WTC11 (cell line): ENCODE data around the gene TLE3. TPM values are rescaled to one million over a fixed set of nuclear protein-coding genes. Genes with fewer than 3 reads are reported as not detected.

Experiments used
- ATAC-seq: fragments of 200-7000 bp; cut with Tn5 transposase; 2 replicates; pipeline ENCODE4 v1.10.0; 2021; ENCODE audit warnings: mild to moderate bottlenecking, moderate library complexity
- CTCF ChIA-PET: fragments of 300-600 bp; sonication (Branson Sonifier 250); formaldehyde crosslinking; loops from one replicate; lab custom pipeline; 2021; ENCODE audit warnings: antibody characterized with exemption; lab: Charles Lee
- POLR2A ChIA-PET: fragments of 350-600 bp; sonication (Branson Sonifier 250); formaldehyde crosslinking; loops from one replicate; lab custom pipeline; 2021; ENCODE audit warnings: antibody characterized with exemption; lab: Charles Lee
- DNase-seq: peaks from one replicate; pipeline ENCODE4 v3.0.0; 2021; ENCODE audit warnings: low spot score
- H3K27ac Mint-ChIP-seq: 2 replicates; pipeline ENCODE4 v1.8.0; 2021; ENCODE audit warnings: mixed read lengths
- H3K27me3 Mint-ChIP-seq: 2 replicates; pipeline ENCODE4 v1.8.0; 2021; ENCODE audit warnings: low read depth, mild to moderate bottlenecking, moderate library complexity, mixed read lengths
- H3K36me3 Mint-ChIP-seq: 2 replicates; pipeline ENCODE4 v1.8.0; 2021; ENCODE audit warnings: mixed read lengths
- H3K4me1 Mint-ChIP-seq: 2 replicates; pipeline ENCODE4 v1.8.0; 2022; ENCODE audit warnings: mixed read lengths
- H3K4me3 Mint-ChIP-seq: 2 replicates; pipeline ENCODE4 v1.8.0; 2021; ENCODE audit warnings: mild to moderate bottlenecking, moderate library complexity, mixed read lengths
- H3K9me3 Mint-ChIP-seq: 2 replicates; pipeline ENCODE4 v1.8.0; 2021; ENCODE audit warnings: mixed read lengths
- CREM ChIP-seq: sonication (generic); formaldehyde crosslinking; IDR thresholded peaks from 2 replicates; pipeline ENCODE4 v1.8.1; 2022; ENCODE audit warnings: mild to moderate bottlenecking, missing genetic modification reagents, moderate library complexity
- ETV6 ChIP-seq: sonication (generic); formaldehyde crosslinking; IDR thresholded peaks from 2 replicates; pipeline ENCODE4 v1.8.1; 2022; ENCODE audit warnings: mild to moderate bottlenecking, missing genetic modification reagents
- FOXP4 ChIP-seq: sonication (generic); formaldehyde crosslinking; IDR thresholded peaks from 2 replicates; pipeline ENCODE4 v1.8.0; 2022; ENCODE audit warnings: mild to moderate bottlenecking, missing genetic modification reagents
- GABPB1 ChIP-seq: sonication (generic); formaldehyde crosslinking; IDR thresholded peaks from 2 replicates; pipeline ENCODE4 v1.8.1; 2023; ENCODE audit warnings: mild to moderate bottlenecking, missing genetic modification reagents
- GTF2I ChIP-seq: fragments of 250-450 bp; sonication (Bioruptor Pico); conservative IDR thresholded peaks from 2 replicates; pipeline ENCODE4 v1.4.0; 2021; ENCODE audit warnings: mild to moderate bottlenecking
- HMGXB4 ChIP-seq: sonication (generic); formaldehyde crosslinking; IDR thresholded peaks from 2 replicates; pipeline ENCODE4 v1.8.1; 2023; ENCODE audit warnings: mild to moderate bottlenecking, moderate library complexity, missing genetic modification reagents
- JAZF1 ChIP-seq: fragments of 250-450 bp; sonication (Bioruptor Pico); IDR thresholded peaks from 2 replicates; pipeline ENCODE4 v1.9.0; 2021; ENCODE audit warnings: moderate library complexity, mild to moderate bottlenecking, inconsistent platforms
- JUN ChIP-seq: sonication (generic); formaldehyde crosslinking; IDR thresholded peaks from 2 replicates; pipeline ENCODE4 v1.8.0; 2023; ENCODE audit warnings: mild to moderate bottlenecking, missing genetic modification reagents
- MAX ChIP-seq: sonication (generic); formaldehyde crosslinking; IDR thresholded peaks from 2 replicates; pipeline ENCODE4 v1.8.0; 2022; ENCODE audit warnings: mild to moderate bottlenecking, missing genetic modification reagents
- OVOL2 ChIP-seq: fragments of 250-450 bp; sonication (Bioruptor Pico); IDR thresholded peaks from 2 replicates; pipeline ENCODE4 v1.9.0; 2021; ENCODE audit warnings: mild to moderate bottlenecking, borderline replicate concordance
- SMAD3 ChIP-seq: sonication (generic); formaldehyde crosslinking; IDR thresholded peaks from 2 replicates; pipeline ENCODE4 v1.8.0; 2022; ENCODE audit warnings: missing genetic modification reagents, mild to moderate bottlenecking, borderline replicate concordance
- SMAD4 ChIP-seq: sonication (generic); formaldehyde crosslinking; IDR thresholded peaks from 2 replicates; pipeline ENCODE4 v1.8.0; 2022; ENCODE audit warnings: mild to moderate bottlenecking, missing genetic modification reagents
- STAT6 ChIP-seq: sonication (generic); formaldehyde crosslinking; conservative IDR thresholded peaks from 2 replicates; pipeline ENCODE4 v1.8.1; 2023; ENCODE audit warnings: mild to moderate bottlenecking, low read depth, missing genetic modification reagents, moderate library complexity
- ZNF263 ChIP-seq: sonication (generic); formaldehyde crosslinking; IDR thresholded peaks from 2 replicates; pipeline ENCODE4 v1.8.1; 2022; ENCODE audit warnings: low read depth, mild to moderate bottlenecking, moderate library complexity, missing genetic modification reagents
- total RNA-seq: library from RNA; stranded (reverse); gene quantifications from 3 replicates; pipeline ENCODE4 v1.2.3, GENCODE V29; 2021

Gene TLE3
- total RNA-seq, 1 experiment from 2014 or later, result 78.7 TPM

GRCh38 chr15:70033529-70034140, 64.1 kb downstream of the TLE3 start (continued):
- no peak for TF ChIP-seq HMGXB4 (CRISPR knock-in tag)

GRCh38 chr15:70033109-70033508, 64.6 kb downstream of the TLE3 start:
- no peaks in the 10 kb centered on the region for H3K9me3 Mint-ChIP-seq
- ChIA-PET CTCF (no interaction called here), POLR2A (no interaction called here)
- H3K36me3 Mint-ChIP-seq, result no peaks in the 10 kb centered on the region
- no peak overlapping the region for H3K27ac Mint-ChIP-seq
- ATAC-seq (no peak), DNase-seq (no peak)
- TF ChIP-seq GTF2I (0 out of 2 replicates have a peak, but pooled peaks have one; percentile 40), STAT6 (CRISPR knock-in tag) (no peak)
- H3K4me1 Mint-ChIP-seq, result peaks cover 15% of the 10 kb centered on the region
- H3K4me3 Mint-ChIP-seq, result no peak overlapping the region
- H3K27me3 Mint-ChIP-seq, result no peaks in the 10 kb centered on the region; the same call in 1 of the 2 replicates

GRCh38 chr15:70032509-70032908, 65.2 kb downstream of the TLE3 start:
- no peak for TF ChIP-seq FOXP4 (CRISPR knock-in tag)
- no peak for TF ChIP-seq JAZF1
- TF ChIP-seq GABPB1 (CRISPR knock-in tag), result no peak
- TF ChIP-seq STAT6 (CRISPR knock-in tag), result no peak
- no peak for TF ChIP-seq ETV6
- no peak for TF ChIP-seq JUN (CRISPR knock-in tag)
- TF ChIP-seq CREM (CRISPR knock-in tag), result no peak
- no peak for TF ChIP-seq MAX
- no peak for TF ChIP-seq OVOL2 (CRISPR knock-in tag)
- TF ChIP-seq SMAD4, result no peak
- no peak for TF ChIP-seq SMAD3 (CRISPR knock-in tag)
- TF ChIP-seq ZNF263 (CRISPR knock-in tag), result no peak
- ChIA-PET CTCF (no interaction called here), POLR2A (no interaction called here)
- ATAC-seq, result no peak
- Mint-ChIP-seq H3K9me3 (no peaks in the 10 kb centered on the region), H3K27ac (no peak overlapping the region), H3K4me1 (peaks cover 15% of the 10 kb centered on the region), H3K36me3 (no peaks in the 10 kb centered on the region), H3K27me3 (no peaks in the 10 kb centered on the region; the same call in 1 of the 2 replicates), H3K4me3 (no peak overlapping the region)
- no peak for DNase-seq
